Activated B cell treated with CpG ODN at 0.5 μM for 24 hours (primary cell): ENCODE results near the gene SNRNP48. TPM values are rescaled to one million over a fixed set of nuclear protein-coding genes. Genes with fewer than 3 reads are reported as not detected.

Experiments used
- ATAC-seq: fragments of 200-7000 bp; cut with Tn5 transposase; one replicate; pipeline ENCODE4 v1.10.0; 2021; ENCODE audit warnings: low read depth, mild to moderate bottlenecking, moderate library complexity
- CTCF ChIA-PET: fragments of 350-600 bp; sonication (Branson Sonifier 250); formaldehyde crosslinking; loops from one replicate; lab custom pipeline; 2021; ENCODE audit warnings: antibody characterized with exemption; lab: Charles Lee
- POLR2A ChIA-PET: fragments of 350-600 bp; sonication (Branson Sonifier 250); formaldehyde crosslinking; loops from one replicate; lab custom pipeline; 2021; ENCODE audit warnings: antibody characterized with exemption; lab: Charles Lee
- DNase-seq: peaks from one replicate; pipeline ENCODE4 v3.0.0; 2022
- H3K27ac Mint-ChIP-seq: one replicate; pipeline ENCODE4 v1.8.0; 2020; ENCODE audit warnings: mixed read lengths
- H3K27me3 Mint-ChIP-seq: one replicate; pipeline ENCODE4 v1.8.0; 2021; ENCODE audit warnings: mixed read lengths
- H3K36me3 Mint-ChIP-seq: one replicate; pipeline ENCODE4 v1.8.0; 2021; ENCODE audit warnings: low read depth, mixed read lengths
- H3K4me1 Mint-ChIP-seq: one replicate; pipeline ENCODE4 v1.8.0; 2021; ENCODE audit warnings: mixed read lengths
- H3K4me3 Mint-ChIP-seq: one replicate; pipeline ENCODE4 v1.8.0; 2020; ENCODE audit warnings: mild to moderate bottlenecking, mixed read lengths
- H3K9me3 Mint-ChIP-seq: one replicate; pipeline ENCODE4 v1.8.0; 2020; ENCODE audit warnings: mixed read lengths
- intact Hi-C: fragments of 100-400 bp; cut with micrococcal nuclease; formaldehyde crosslinking; loops from one replicate; pipeline ENCODE4 v1.15.1; 2024
- total RNA-seq: library from RNA; stranded (reverse); gene quantifications from 2 replicates; pipeline ENCODE4 v1.2.3, GENCODE V29; 2022
- TF ChIP-seq, protein P1 (sequence below): fragments of 200-600 bp; IDR thresholded peaks from one replicate; pipeline ENCODE4 v1.8.0; 2022; ENCODE audit warnings: antibody characterized with exemption, mild to moderate bottlenecking

The SNRNP48 gene
- total RNA-seq, 1 donor from 2014 or later: 18.7 TPM

DNA sequence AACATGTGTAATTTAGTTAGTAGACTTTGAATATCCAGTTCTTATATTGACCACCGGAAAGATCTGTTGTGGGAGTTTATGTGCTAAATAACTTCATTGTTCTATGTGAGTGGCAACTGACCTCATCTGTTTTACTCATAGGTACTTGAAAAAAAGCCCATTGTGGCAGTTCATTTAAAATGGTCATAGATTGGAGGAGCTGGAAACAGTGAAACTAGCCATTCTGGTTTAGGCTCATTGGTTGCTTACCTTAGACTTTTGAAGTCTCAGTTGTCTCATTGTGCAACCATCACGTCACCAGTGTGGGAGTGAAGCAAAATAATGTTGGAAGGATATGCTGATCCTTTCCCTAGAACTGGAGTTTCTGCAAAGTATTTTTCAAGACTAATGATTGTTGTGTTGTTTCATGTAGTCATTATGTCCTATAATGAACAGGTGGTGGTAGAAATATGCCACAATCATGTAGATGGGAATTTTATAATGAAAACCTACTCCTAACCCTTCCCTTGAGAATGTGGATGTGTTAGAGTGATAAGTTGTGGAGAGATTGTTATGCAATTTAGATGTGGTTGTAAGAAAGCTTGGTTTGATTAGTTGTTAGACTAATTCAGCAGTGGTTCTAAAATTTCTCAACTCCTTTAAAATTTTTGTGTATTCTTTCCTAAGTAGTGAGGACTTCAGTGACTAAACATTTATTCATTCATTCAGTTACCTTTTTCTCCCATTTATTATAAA lies 30.2 kb upstream of the SNRNP48 start:
- TF ChIP-seq, protein P1, sequence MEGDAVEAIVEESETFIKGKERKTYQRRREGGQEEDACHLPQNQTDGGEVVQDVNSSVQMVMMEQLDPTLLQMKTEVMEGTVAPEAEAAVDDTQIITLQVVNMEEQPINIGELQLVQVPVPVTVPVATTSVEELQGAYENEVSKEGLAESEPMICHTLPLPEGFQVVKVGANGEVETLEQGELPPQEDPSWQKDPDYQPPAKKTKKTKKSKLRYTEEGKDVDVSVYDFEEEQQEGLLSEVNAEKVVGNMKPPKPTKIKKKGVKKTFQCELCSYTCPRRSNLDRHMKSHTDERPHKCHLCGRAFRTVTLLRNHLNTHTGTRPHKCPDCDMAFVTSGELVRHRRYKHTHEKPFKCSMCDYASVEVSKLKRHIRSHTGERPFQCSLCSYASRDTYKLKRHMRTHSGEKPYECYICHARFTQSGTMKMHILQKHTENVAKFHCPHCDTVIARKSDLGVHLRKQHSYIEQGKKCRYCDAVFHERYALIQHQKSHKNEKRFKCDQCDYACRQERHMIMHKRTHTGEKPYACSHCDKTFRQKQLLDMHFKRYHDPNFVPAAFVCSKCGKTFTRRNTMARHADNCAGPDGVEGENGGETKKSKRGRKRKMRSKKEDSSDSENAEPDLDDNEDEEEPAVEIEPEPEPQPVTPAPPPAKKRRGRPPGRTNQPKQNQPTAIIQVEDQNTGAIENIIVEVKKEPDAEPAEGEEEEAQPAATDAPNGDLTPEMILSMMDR: no peak
- DNase-seq (no peak), ATAC-seq (no peak)
- H3K36me3 Mint-ChIP-seq: no peaks in the 10 kb centered on the region
- H3K4me1 Mint-ChIP-seq: no peaks in the 10 kb centered on the region
- ChIA-PET POLR2A (no interaction called here), CTCF (no interaction called here)
- H3K9me3 Mint-ChIP-seq: no peaks in the 10 kb centered on the region
- no peak overlapping the region for H3K4me3 Mint-ChIP-seq
- peaks cover 43% of the 10 kb centered on the region for H3K27me3 Mint-ChIP-seq
- intact Hi-C loops: no loop called here
- H3K27ac Mint-ChIP-seq: no peak overlapping the region

GRCh38 chr6:7561153-7561964 lies 28.6 kb upstream of the SNRNP48 start:
- no peak overlapping the region for H3K27ac Mint-ChIP-seq
- no peak overlapping the region for H3K4me3 Mint-ChIP-seq

DNA sequence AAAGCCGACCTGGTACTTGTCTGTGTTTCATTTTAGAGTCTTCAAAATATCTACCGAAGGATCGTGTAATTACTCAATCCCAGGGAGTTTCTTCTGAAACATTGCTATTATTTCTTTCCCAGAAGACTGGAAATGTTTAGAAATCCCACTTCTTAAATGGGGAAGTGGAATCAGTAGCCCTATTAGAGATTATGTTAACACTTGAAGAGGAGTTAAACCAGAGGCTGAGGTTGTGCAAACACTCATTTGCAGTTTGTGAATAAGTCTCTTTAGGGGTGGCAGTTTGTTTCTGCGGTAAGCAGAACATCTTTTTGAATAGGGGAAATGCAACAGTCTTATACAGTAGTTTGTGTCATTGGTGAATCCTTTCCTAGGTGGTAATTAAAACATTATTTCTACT lies 27.2 kb upstream of the SNRNP48 start:
- TF ChIP-seq, protein P1: no peak
- CTCF ChIA-PET: no interaction called here
- Mint-ChIP-seq H3K27me3 (peaks cover 35% of the 10 kb centered on the region), H3K36me3 (no peaks in the 10 kb centered on the region), H3K9me3 (no peaks in the 10 kb centered on the region), H3K4me1 (no peaks in the 10 kb centered on the region), H3K27ac (no peak overlapping the region), H3K4me3 (no peak overlapping the region)
- ATAC-seq: no peak
- intact Hi-C loops: no loop called here
- no peak for DNase-seq
- POLR2A ChIA-PET: no interaction called here

More at GRCh38 chr6:7561153-7561964, 28.6 kb upstream of the SNRNP48 start:
- ATAC-seq: no peak
- TF ChIP-seq, protein P1: no peak
- ChIA-PET CTCF (no interaction called here), POLR2A (no interaction called here)
- DNase-seq: no peak
- intact Hi-C loops: no loop called here
- Mint-ChIP-seq H3K9me3 (no peaks in the 10 kb centered on the region), H3K4me1 (no peaks in the 10 kb centered on the region), H3K27me3 (peaks cover 36% of the 10 kb centered on the region), H3K36me3 (no peaks in the 10 kb centered on the region)

- H3K9me3 Mint-ChIP-seq: no peaks in the 10 kb centered on the region
- POLR2A ChIA-PET: no interaction called here
Measured at GRCh38 chr6:7566107-7566506, 23.9 kb upstream of the SNRNP48 start.

More at GRCh38 chr6:7566107-7566506, 23.9 kb upstream of the SNRNP48 start:
- CTCF ChIA-PET: no interaction called here
- Mint-ChIP-seq H3K27ac (no peak overlapping the region), H3K4me3 (no peak overlapping the region), H3K36me3 (no peaks in the 10 kb centered on the region), H3K27me3 (peaks cover 30% of the 10 kb centered on the region), H3K4me1 (no peaks in the 10 kb centered on the region)
- TF ChIP-seq, protein P1: no peak
- ATAC-seq (no peak), DNase-seq (no peak)
- intact Hi-C loops: no loop called here
